ENCODE data around the gene SULF2.
"Not testable (repeated sequence)": the region's sequence is repeated elsewhere in the genome, so short reads cannot be mapped to it uniquely, and the experiment has no call there.

Gene SULF2

GRCh38 chr20:47785311-47785853, at the start of gene SULF2:
SULF2 (minus strand) TSS chr20:47785481; CDS start chr20:47757363, 28,118 bp downstream.
- no peak for DNase-seq

DNA sequence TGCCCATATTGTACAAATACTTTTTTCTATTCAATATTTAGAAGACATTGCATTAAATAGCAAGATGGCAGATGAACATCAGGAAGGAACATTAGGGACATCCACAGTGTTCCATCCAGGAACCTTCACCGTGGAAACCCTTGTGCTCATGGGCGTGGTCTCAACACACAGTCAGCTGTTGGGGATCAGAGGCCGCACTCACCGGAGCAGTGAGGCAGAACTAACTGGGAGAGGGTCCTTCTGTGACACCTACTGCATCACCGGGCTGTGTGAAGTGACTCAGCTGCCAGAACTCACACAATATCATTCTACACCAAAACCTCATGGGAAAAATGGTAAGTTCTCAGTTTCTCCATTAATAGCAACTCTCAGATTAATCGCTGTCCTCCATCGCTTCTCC, 46.4 kb upstream of the SULF2 start:
- DNase-seq = not testable (repeated sequence)

DNA sequence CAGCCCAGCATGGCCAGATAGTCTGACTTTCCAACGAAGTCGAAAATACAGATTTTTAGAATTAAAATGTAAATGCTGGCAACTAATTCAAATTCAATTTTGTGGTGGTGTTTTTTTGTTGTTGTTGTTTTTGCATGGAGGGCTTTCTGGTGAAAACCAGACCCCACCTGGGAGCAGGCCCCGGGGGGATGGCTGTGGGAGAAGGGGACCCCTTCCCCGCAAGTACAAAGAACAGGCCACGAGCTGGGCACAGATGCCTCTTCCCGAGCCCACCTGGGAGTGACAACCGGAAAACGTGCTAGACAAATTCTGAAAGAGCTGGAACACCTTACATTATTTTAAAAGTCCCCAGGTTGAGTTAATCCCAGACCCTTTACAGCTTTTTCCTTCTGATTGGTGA, 41.4 kb upstream of the SULF2 start:
- not testable (repeated sequence) for DNase-seq

DNA sequence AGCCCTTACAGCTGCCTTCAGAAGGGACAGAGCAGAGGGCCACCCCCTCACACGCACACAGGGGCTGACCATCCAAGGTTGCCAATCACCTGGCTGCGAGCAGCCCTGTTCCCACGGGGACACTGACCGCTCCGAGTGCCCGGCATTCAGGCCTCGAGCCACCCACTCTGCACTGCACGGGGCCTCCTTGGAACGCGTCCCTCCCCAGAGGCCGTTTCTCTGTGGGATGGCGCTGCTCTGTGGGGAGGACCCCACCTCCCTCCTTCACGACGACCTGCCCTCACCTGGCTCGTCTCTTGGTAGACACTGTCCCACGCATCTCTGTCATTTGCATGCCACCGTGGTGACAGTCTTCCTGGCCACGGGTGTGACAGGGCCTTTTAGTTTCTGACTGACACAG, 40.7 kb upstream of the SULF2 start:
- DNase-seq = not testable (repeated sequence)

DNA sequence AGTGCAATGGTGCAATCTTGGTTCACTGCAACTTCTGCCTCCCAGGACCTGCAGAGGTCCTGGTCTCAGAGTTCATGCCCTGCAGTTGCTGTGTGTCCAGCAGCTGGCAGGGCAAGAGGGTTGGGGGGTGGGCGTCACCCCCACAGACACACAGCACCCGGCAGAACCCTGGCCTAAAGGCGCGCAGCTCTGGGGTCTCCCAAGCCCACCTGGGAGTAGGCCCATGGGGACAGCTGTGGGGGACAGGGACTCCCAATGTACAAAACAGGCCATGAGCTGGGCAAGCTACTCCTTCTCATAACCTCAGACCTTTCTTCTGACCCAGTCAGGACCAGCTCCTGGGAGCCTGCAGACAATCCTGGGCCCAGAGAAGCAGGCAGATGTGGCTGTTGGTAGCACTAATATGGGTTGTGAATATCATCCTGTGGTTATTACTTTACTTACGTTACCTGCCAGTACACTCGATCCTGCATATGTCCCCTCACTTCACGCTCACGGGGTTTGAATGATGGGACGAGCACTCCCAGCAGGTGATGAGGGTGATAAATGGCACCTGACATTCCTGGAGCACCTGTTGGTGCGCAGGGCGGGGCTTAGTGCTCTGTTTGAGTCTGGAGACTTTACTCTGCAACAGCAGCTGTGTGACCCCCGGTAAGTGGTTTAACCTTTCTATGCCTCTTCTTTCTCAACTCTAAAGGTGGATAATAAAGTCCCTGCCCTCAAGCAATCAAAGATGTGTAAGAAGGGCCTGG, 39.9 kb upstream of the SULF2 start:
- no peak for DNase-seq

GRCh38 chr20:47823941-47824340, 38.7 kb upstream of the SULF2 start:
- not testable (repeated sequence) for DNase-seq

DNA sequence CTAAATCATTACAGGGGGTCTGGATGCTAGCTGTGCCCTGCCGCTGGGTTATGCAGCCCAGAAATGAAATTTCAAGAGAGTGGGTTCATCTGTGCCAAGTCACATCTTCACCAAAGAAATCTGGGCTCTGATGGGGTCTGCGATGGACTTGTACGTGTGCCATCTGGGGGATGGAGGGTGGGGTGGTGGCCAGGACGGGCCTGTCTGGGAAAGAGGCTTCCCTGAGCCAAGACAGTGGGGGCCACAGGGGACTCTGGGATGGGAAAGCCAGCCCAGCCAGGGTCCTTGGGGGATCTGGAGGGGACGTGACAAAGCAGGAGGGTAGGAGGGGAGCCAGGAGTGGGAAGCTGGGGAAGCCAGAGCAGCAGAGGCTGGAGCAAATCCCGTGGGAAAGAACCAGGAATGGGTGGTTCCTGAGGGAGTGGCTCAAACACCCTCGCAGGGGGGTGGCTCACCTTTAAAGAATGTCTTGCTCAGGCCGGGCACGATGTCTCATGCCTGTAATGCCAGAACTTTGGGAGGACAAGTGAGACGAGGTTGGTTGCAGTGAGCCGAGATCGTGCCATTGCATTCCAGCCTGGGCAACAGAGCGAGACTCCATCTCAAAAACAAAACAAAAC, 36.3 kb upstream of the SULF2 start:
- no peak for DNase-seq

DNA sequence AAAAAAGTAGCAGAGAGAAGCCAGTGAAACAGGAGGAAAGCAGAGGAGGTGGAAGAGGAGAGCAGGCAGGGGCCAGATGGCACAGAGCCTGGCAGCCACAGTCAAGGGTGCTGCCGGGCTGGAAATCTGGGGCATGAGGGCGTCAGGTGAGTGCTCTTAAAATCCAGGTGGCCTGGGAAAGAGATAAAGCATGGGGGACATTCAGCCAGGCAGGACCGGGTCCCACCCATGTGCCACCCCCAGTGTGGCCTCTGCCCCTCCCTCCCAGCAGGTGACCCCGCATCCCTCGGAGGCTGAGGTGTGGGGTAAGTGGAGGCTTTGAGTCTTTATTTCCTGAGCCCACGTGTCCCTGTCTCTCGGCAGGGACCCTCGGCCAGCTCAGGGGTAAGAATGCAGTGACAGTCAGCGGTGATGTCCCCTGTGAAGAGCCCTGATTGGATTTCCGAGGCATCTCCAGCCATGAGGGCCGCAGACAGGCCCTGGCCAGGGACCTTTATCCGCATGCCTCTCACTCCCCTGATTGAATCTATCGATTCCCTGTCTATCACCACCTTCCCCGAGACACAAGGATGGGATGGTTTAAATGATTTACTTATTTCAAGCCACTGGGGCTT, 33.8 kb upstream of the SULF2 start:
- no peak for DNase-seq

DNA sequence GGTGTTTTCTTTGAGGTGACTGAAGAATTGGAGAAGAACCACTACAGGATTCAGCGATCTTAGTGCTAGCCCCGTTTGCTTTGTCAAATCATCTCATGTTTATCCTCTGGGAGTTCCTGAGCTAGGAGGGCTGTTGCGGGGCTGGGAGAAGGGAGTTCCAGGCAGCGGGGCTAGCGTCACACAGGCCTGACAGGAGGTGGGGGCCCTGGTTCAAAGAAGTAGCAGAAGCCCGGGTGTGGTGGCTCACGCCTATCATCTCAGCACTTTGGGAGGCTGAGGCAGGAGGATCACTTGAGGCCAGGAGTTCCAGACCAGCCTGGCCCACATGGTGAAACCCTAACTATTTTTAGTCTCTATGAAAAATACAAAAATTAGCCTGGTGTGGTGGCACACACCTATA, 33.2 kb upstream of the SULF2 start:
- no peak for DNase-seq

- DNase-seq = no peak
These were observed 32.7 kb upstream of the SULF2 start for GRCh38 chr20:47818016-47818415.

GRCh38 chr20:47817573-47817972, 32.3 kb upstream of the SULF2 start:
- no peak for DNase-seq

DNA sequence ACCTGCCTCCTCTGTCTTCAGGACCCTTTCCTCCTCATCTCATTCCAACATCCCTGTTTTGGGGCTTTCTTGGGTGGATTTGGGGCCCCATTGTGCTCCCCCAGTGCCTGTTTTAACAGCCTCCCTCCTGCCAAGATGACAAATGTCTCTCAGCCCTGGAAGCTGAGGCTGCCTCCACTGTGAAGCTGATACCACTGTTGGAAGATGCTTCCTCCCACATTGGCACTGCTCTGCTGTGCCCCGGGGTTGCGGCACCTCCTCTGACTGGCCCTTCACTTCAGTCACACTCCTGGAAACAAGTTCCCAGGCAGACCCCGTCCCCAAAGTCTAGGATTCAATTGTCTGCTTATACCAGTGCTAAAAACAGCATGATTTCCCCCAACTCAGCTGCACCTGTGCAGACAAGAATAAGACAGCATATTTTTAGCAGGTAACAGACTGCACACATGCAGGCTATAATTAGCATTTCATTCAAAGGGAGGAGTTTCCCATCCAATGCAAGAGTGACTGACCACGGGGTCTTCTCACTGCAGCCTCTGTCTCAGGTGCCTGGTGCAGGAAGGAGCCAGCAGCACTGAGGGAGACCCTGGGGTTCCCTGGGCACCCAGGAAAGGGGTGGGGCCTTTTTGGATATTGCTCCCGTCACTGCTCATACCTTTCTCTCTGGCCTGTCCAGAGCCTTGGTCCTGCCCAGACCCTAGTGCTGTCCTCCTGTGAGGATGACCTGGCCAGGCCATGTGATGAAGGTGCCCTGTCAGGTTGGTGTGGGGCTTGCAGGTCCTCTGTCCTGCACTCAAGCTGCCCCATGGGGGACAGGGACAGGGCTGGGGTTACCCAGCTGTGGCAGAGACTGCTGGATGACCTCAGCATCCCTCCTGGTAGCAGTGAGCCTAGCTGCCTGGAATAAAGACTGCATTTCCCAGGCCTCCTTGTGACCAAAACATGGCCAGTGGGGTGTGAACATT, 31.5 kb upstream of the SULF2 start:
- DNase-seq = no peak

DNA sequence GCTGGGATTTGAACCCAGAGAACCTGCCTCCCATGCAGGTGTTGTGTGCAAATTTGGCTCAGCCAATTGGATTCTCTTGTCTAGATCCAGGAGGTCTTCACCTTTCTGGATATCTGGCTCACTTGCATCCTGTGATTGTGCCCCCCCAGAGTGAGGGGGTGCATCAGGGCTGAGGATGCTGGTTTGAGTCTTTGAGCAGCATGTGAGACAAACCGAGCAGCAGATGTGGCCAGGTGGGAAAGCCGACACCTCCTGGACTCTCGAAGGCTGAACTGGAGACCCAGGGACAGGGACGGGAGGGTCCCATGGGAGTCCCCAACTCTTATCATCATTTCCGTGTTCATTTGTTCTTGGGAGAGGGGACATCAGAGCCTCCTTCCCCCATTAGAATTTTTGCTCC, 30.6 kb upstream of the SULF2 start:
- DNase-seq = no peak

DNA sequence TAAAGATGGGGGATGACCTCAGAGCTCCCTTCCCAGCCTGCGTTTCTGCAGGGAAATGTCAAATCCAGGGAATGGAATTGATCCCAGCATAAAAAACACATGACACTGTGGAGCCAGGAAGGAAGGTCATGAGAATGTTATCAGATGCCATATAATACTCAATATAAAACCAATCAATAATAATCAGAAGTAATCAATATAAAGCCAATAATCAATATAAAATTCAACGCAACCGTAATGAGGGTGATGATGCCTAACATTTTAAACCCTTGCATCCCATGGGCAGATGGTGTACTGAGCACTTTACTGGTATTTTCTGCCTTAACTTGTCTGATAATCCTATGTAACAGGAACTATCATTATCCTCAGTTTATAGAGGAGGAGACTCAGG, 30.1 kb upstream of the SULF2 start:
- DNase-seq = no peak

- no peak for DNase-seq
These were observed 29.5 kb upstream of the SULF2 start for GRCh38 chr20:47814632-47815415.

DNA sequence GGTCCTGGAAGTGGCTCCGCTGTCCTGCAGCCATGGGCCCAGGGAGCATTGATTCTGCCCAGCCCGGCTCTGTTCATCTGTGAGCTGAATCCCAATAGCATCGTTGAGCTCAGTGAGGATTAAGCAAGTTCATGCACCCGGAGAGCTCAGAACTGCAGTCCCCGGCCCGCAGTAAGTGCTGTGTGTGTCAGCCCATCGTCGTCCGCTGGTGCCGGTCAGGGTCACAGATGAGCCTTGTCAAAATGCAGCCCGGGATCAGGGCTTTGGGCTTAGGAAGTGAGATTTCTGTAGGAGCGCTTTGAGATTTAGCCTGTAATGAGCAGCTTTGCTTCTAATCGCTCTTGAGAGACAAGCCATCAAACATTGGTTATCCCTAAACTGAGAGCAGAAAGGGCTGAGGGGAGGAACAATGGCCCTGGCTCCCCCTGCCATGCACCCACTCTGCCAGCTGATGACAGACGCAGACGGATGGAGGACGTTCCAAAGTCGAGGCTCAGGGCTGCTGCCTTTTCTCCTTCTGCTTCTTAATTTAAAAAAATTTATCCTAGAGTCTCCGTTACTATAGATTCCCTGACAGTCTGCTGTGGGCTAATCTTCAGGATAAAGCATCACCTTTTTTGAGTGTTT, 25.6 kb upstream of the SULF2 start:
- no peak for DNase-seq

GRCh38 chr20:47810116-47810677, 24.9 kb upstream of the SULF2 start:
- DNase-seq = no peak

- DNase-seq = no peak
These were observed 24.1 kb upstream of the SULF2 start for GRCh38 chr20:47809161-47809960.

DNA sequence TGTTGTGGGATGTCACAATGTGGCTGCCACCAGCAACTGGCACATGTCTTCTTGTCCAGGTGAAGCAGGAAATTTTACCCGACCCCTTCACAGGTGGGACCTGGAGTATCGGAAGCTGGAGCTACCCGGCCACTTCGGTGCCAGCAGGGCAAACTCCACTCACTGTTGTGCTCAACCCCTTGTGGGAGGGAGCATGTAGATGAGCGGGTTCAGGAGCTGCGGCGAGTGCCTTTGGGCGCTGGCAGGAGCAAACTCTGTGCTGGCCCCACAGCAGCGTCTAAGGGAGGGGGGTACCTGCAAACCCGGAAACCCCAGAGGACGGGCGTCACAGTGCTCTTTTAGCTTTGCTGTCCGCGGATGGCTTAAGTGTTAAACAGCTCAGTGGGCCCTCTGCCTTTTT, 20.7 kb upstream of the SULF2 start:
- DNase-seq = no peak

DNA sequence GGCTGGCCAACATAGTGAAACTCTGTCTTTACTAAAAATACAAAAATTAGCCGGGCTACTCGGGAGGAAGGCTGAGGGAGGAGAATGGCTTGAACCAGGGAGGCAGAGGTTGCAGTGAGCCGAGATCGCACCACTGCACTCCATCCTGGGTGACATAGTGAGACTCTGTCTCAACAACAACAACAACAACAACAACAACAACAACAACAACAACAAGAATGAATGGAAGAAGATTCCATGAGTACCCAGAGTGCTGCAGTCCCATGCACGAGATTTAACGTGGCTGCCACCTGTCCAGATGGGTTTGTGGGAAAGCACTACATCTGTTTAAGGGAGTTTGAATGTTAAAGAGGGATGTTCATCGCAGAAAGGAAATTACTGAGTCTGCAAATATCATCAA, 19.7 kb upstream of the SULF2 start:
- DNase-seq = not testable (repeated sequence)

Data from activated gamma-delta T cell treated with Interleukin-2 at 50 U/mL for 16 hours (primary cell).